Neural cell (in vitro differentiated cells): ENCODE measurements around the gene IMMP2L. TPM values are rescaled to one million over a fixed set of nuclear protein-coding genes. Genes with fewer than 3 reads are reported as not detected.

Source experiments
- H2AFZ ChIP-seq: fragments of 200-600, 300-800 bp; sonication (generic), shearing (Covaris generic); 2 replicates; pipeline ENCODE4 v1.6.0; 2014; ENCODE audit warnings: low read depth, mild to moderate bottlenecking, antibody characterized with exemption, low read length, moderate library complexity
- H3F3A ChIP-seq: fragments of 200-600 bp; shearing (Covaris generic); 2 replicates; pipeline ENCODE4 v1.6.1; 2016; ENCODE audit warnings: mild to moderate bottlenecking, moderate library complexity, mixed read lengths, antibody characterized with exemption, low read length; ENCODE audit not compliant: insufficient read depth, poor library complexity, severe bottlenecking
- H3K27ac ChIP-seq: fragments of 200-600, 300-800 bp; sonication (generic), shearing (Covaris generic); 2 replicates; pipeline ENCODE4 v1.5.1; 2014; ENCODE audit warnings: mild to moderate bottlenecking, low read length, moderate library complexity
- H3K27me3 ChIP-seq: fragments of 300-800, 200-600 bp; sonication (generic), shearing (Covaris generic); 2 replicates; pipeline ENCODE4 v1.6.0; 2014; ENCODE audit warnings: mild to moderate bottlenecking, low read depth, low read length, moderate library complexity; ENCODE audit not compliant: insufficient read depth
- H3K36me3 ChIP-seq: fragments of 300-800, 200-600 bp; sonication (generic), shearing (Covaris generic); 2 replicates; pipeline ENCODE4 v1.5.1; 2014; ENCODE audit warnings: mild to moderate bottlenecking, antibody characterized with exemption, low read length, moderate library complexity; ENCODE audit not compliant: insufficient read depth
- H3K4me2 ChIP-seq: fragments of 300-800, 200-600 bp; sonication (generic), shearing (Covaris generic); 2 replicates; pipeline ENCODE4 v1.6.0; 2014; ENCODE audit warnings: mild to moderate bottlenecking, low read length
- H3K4me3 ChIP-seq: fragments of 300-800, 200-600 bp; sonication (generic), shearing (Covaris generic); 2 replicates; pipeline ENCODE4 v1.5.1; 2014; ENCODE audit warnings: mild to moderate bottlenecking, low read length, moderate library complexity
- H3K79me2 ChIP-seq: fragments of 200-600 bp; shearing (Covaris generic); replicated peaks from 2 replicates; pipeline ENCODE4 v1.6.0; 2014; ENCODE audit warnings: mild to moderate bottlenecking, low read length, moderate library complexity; ENCODE audit not compliant: insufficient read depth
- H3K9ac ChIP-seq: fragments of 300-800, 200-600 bp; sonication (generic), shearing (Covaris generic); 2 replicates; pipeline ENCODE4 v1.6.1; 2016; ENCODE audit warnings: mild to moderate bottlenecking, low read length, mixed read lengths
- H3K9me2 ChIP-seq: fragments of 200-600 bp; shearing (Covaris generic); 2 replicates; pipeline ENCODE4 v1.6.1; 2016; ENCODE audit warnings: mild to moderate bottlenecking, low read length, mixed read lengths; ENCODE audit not compliant: insufficient read depth
- H3K9me3 ChIP-seq: fragments of 200-600, 300-800 bp; sonication (generic), shearing (Covaris generic); 2 replicates; pipeline ENCODE4 v1.6.1; 2016; ENCODE audit warnings: mild to moderate bottlenecking, mixed run types, low read length, moderate library complexity, mixed read lengths
- H4K20me1 ChIP-seq: fragments of 200-600 bp; shearing (Covaris generic); 2 replicates; pipeline ENCODE4 v1.6.1; 2016; ENCODE audit warnings: mild to moderate bottlenecking, mixed run types; ENCODE audit not compliant: insufficient read depth
- EP300 ChIP-seq: fragments of 450-650 bp; conservative IDR thresholded peaks from 2 replicates; pipeline ENCODE4 v1.6.1; 2014; ENCODE audit warnings: antibody characterized with exemption, mild to moderate bottlenecking, moderate library complexity; ENCODE audit not compliant: poor library complexity, severe bottlenecking
- EZH2 ChIP-seq: fragments of 200-600, 300-800 bp; shearing (Covaris generic), sonication (generic); IDR thresholded peaks from 2 replicates; pipeline ENCODE4 v1.6.1; 2014; ENCODE audit warnings: antibody characterized with exemption, low read length, borderline replicate concordance, mild to moderate bottlenecking; ENCODE audit not compliant: insufficient read depth, poor library complexity, severe bottlenecking
- MXI1 ChIP-seq: fragments of 450-650 bp; conservative IDR thresholded peaks from 2 replicates; pipeline ENCODE4 v1.6.1; 2014; ENCODE audit warnings: antibody characterized with exemption, mild to moderate bottlenecking; ENCODE audit not compliant: poor library complexity, severe bottlenecking
- POLR2AphosphoS5 ChIP-seq: IDR thresholded peaks from 2 replicates; pipeline ENCODE4 v1.6.1; 2012
- RAD21 ChIP-seq: fragments of 450-650 bp; conservative IDR thresholded peaks from 2 replicates; pipeline ENCODE4 v1.6.1; 2014; ENCODE audit warnings: antibody characterized with exemption, mild to moderate bottlenecking, moderate library complexity
- SMC3 ChIP-seq: fragments of 450-650 bp; conservative IDR thresholded peaks from 2 replicates; pipeline ENCODE4 v1.6.1; 2014; ENCODE audit warnings: antibody characterized with exemption, mild to moderate bottlenecking, moderate library complexity; ENCODE audit not compliant: poor library complexity
- TAF1 ChIP-seq: IDR thresholded peaks from 2 replicates; pipeline ENCODE4 v1.6.1; 2012; ENCODE audit warnings: low read depth
- polyA plus RNA-seq: library from polyadenylated mRNA; depleted of rRNA; stranded (reverse); fragments of >200 nt; gene quantifications from 2 replicates; pipeline ENCODE4 v1.2.3, GENCODE V29; 2014
- TF ChIP-seq, protein P1 (sequence below): fragments of 450-650 bp; IDR thresholded peaks from 2 replicates; pipeline ENCODE4 v1.5.1; 2014; ENCODE audit warnings: antibody characterized with exemption, mild to moderate bottlenecking, moderate library complexity; ENCODE audit not compliant: poor library complexity, severe bottlenecking
- TF ChIP-seq, protein P2 (sequence below): IDR thresholded peaks from 2 replicates; pipeline ENCODE4 v1.6.1; 2012; ENCODE audit warnings: borderline replicate concordance

IMMP2L gene
- polyA plus RNA-seq, 1 donor from 2014 or later: 9.7 TPM

DNA sequence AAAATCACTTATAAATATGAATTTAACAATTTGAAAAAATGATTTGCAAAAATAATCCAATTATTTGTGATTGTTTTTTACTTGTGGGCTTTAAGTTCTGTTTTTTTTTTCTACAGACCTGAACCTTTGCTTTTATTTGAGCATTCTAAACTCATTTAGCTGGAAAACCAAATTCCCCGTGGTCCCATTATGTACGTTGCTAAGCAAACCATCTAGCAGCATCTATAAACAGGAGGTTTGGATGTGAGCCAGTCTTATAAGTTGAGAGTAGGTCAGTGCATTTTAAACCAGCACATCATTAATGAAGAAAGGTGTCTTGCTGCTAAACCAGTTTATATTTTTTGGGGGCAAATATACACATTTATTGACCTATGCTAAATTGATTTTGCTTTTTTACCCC lies 394.1 kb downstream of the IMMP2L start:
- Histone ChIP-seq H3K9me3 (no peaks in the 10 kb centered on the region), H3K4me3 (no peak overlapping the region), H3K9me2 (no peaks in the 10 kb centered on the region), H3K79me2 (no peaks in the 10 kb centered on the region), H3F3A (no peaks in the 10 kb centered on the region), H3K27me3 (no peaks in the 10 kb centered on the region), H3K36me3 (no peaks in the 10 kb centered on the region), H3K27ac (no peak overlapping the region), H3K4me2 (no peak overlapping the region), H4K20me1 (no peaks in the 10 kb centered on the region), H2AFZ (no peak overlapping the region), H3K9ac (no peak overlapping the region)
- TF ChIP-seq, protein P1, sequence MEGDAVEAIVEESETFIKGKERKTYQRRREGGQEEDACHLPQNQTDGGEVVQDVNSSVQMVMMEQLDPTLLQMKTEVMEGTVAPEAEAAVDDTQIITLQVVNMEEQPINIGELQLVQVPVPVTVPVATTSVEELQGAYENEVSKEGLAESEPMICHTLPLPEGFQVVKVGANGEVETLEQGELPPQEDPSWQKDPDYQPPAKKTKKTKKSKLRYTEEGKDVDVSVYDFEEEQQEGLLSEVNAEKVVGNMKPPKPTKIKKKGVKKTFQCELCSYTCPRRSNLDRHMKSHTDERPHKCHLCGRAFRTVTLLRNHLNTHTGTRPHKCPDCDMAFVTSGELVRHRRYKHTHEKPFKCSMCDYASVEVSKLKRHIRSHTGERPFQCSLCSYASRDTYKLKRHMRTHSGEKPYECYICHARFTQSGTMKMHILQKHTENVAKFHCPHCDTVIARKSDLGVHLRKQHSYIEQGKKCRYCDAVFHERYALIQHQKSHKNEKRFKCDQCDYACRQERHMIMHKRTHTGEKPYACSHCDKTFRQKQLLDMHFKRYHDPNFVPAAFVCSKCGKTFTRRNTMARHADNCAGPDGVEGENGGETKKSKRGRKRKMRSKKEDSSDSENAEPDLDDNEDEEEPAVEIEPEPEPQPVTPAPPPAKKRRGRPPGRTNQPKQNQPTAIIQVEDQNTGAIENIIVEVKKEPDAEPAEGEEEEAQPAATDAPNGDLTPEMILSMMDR: no peak
- TF ChIP-seq EP300 (no peak), MXI1 (no peak), EZH2 (no peak), POLR2AphosphoS5 (no peak), TAF1 (no peak), RAD21 (no peak), SMC3 (no peak)
- TF ChIP-seq, protein P2, sequence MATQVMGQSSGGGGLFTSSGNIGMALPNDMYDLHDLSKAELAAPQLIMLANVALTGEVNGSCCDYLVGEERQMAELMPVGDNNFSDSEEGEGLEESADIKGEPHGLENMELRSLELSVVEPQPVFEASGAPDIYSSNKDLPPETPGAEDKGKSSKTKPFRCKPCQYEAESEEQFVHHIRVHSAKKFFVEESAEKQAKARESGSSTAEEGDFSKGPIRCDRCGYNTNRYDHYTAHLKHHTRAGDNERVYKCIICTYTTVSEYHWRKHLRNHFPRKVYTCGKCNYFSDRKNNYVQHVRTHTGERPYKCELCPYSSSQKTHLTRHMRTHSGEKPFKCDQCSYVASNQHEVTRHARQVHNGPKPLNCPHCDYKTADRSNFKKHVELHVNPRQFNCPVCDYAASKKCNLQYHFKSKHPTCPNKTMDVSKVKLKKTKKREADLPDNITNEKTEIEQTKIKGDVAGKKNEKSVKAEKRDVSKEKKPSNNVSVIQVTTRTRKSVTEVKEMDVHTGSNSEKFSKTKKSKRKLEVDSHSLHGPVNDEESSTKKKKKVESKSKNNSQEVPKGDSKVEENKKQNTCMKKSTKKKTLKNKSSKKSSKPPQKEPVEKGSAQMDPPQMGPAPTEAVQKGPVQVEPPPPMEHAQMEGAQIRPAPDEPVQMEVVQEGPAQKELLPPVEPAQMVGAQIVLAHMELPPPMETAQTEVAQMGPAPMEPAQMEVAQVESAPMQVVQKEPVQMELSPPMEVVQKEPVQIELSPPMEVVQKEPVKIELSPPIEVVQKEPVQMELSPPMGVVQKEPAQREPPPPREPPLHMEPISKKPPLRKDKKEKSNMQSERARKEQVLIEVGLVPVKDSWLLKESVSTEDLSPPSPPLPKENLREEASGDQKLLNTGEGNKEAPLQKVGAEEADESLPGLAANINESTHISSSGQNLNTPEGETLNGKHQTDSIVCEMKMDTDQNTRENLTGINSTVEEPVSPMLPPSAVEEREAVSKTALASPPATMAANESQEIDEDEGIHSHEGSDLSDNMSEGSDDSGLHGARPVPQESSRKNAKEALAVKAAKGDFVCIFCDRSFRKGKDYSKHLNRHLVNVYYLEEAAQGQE: no peak

DNA sequence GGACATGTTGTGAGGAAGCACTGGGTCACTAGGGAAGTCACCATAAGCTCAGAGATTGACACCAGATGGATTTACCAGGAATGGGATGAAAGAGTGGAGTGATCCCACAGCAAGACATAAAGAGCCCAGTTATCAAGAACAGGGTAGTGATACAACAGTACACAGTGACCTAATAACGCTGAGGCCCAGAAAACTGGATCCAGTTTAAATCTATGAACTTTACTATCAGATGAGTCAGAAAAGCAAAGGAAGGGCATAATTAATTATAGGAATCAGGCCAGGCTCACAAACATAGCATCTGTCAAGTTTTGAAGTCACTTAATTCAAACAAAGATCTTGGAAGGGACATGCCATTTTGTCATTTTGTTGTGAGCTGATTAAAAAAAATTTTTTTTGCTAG lies 397.9 kb downstream of the IMMP2L start:
- TF ChIP-seq EZH2 (no peak), TAF1 (no peak), MXI1 (no peak), RAD21 (no peak), SMC3 (no peak), POLR2AphosphoS5 (no peak), EP300 (no peak)
- TF ChIP-seq, protein P2: no peak
- TF ChIP-seq, protein P1: no peak
- Histone ChIP-seq H3K27ac (no peak overlapping the region), H3F3A (no peaks in the 10 kb centered on the region), H3K4me2 (no peak overlapping the region), H2AFZ (no peak overlapping the region), H3K36me3 (no peaks in the 10 kb centered on the region), H3K9ac (no peak overlapping the region), H3K27me3 (no peaks in the 10 kb centered on the region), H3K79me2 (no peaks in the 10 kb centered on the region), H3K9me3 (no peaks in the 10 kb centered on the region), H4K20me1 (no peaks in the 10 kb centered on the region), H3K4me3 (no peak overlapping the region), H3K9me2 (no peaks in the 10 kb centered on the region)
